ENCODE data around the gene ZFYVE1. TPM values are rescaled to one million over a fixed set of nuclear protein-coding genes. Genes with fewer than 3 reads are reported as not detected.

Gene ZFYVE1
- total RNA-seq, 1 experiment from 2014 or later = 14.2 TPM

DNA sequence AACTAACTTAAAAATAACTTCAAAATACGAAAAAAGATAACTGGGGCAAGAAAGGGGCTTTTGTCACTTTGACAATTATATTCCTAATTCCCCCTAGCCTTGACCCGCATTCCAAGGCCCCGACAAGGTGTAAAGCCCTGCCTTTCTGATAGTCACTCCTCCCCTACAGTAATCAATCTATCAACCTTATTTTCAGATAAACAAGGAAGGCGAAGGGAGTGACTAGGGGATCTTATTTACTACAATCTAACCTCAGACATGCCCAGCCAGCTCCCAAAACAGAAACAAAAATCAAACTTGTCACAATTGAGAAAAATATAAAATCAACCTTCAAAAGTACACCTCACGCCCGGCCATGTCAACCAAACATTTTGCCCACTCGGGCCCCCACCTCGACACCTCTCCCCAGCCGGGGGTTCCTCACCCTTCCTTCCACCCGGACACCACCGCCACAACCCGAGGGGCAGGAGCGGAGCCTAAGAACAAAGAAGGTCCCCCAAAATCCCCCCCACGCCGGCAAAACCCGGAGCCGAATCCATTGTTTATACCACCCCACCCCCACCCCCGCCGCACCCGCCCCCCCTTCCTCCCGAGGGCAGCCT lies 562 bp downstream of the ZFYVE1 start:
- Histone ChIP-seq H3K9ac (ENCODE audit: extremely low read depth, insufficient read length, low read length) (peak overlapping the region; percentile 67), H3K79me1 (ENCODE audit: insufficient read depth, low read depth, low read length, poor library complexity, severe bottlenecking) (peaks cover 8% of the 10 kb centered on the region), H3K4me1 (ENCODE audit: insufficient read depth, low read length) (no peaks in the 10 kb centered on the region), H3K79me2 (ENCODE audit: insufficient read depth, low read length) (no peaks in the 10 kb centered on the region), H3K23ac (ENCODE audit: insufficient read length, low read depth, low read length) (no peak overlapping the region), H2BK12ac (ENCODE audit: insufficient read length, low read depth, low read length) (no peak overlapping the region), H2BK20ac (ENCODE audit: low read depth, low read length, poor library complexity, severe bottlenecking) (no peak overlapping the region), H3K4ac (ENCODE audit: low read depth, low read length) (no peak overlapping the region), H3K9me3 (ENCODE audit: control insufficient read depth, low read depth, low read length) (no peaks in the 10 kb centered on the region), H4K5ac (ENCODE audit: insufficient read length, low read depth, low read length) (no peak overlapping the region), H3T11ph (ENCODE audit: low read length) (no peak overlapping the region), H2AFZ (ENCODE audit: low read length) (no peak overlapping the region), H2BK120ac (ENCODE audit: low read depth, low read length, poor library complexity, severe bottlenecking) (no peak overlapping the region), H3K14ac (ENCODE audit: insufficient read depth, low read length) (no peak overlapping the region), H3K27me3 (ENCODE audit: insufficient read depth, low read length) (no peaks in the 10 kb centered on the region), H3K4me2 (ENCODE audit: insufficient read depth, insufficient read length, low read length) (peak overlapping the region; percentile 88), H2AK5ac (ENCODE audit: insufficient read length, low read length) (no peak overlapping the region), H4K8ac (replicated peaks; ENCODE audit: insufficient read length, low read depth, low read length) (no peak overlapping the region), H3K56ac (ENCODE audit: insufficient read length, low read depth, low read length) (no peak overlapping the region), H3K23me2 (ENCODE audit: insufficient read length, low read depth, low read length, poor library complexity, severe bottlenecking) (peaks cover 5% of the 10 kb centered on the region), H2BK5ac (ENCODE audit: insufficient read length, low read length) (no peak overlapping the region), H4K91ac (ENCODE audit: insufficient read length, low read depth, low read length) (no peak overlapping the region), H4K20me1 (ENCODE audit: control insufficient read depth, insufficient read depth, insufficient read length) (no peaks in the 10 kb centered on the region), H2BK15ac (ENCODE audit: low read depth, low read length) (no peak overlapping the region), H3K27ac (ENCODE audit: insufficient read length, low read depth, low read length) (no peak overlapping the region), H3K18ac (ENCODE audit: insufficient read length, low read depth, low read length) (no peak overlapping the region)
- no peaks in the 10 kb centered on the region for H3K9me3 Mint-ChIP-seq
- TF ChIP-seq, protein P1, sequence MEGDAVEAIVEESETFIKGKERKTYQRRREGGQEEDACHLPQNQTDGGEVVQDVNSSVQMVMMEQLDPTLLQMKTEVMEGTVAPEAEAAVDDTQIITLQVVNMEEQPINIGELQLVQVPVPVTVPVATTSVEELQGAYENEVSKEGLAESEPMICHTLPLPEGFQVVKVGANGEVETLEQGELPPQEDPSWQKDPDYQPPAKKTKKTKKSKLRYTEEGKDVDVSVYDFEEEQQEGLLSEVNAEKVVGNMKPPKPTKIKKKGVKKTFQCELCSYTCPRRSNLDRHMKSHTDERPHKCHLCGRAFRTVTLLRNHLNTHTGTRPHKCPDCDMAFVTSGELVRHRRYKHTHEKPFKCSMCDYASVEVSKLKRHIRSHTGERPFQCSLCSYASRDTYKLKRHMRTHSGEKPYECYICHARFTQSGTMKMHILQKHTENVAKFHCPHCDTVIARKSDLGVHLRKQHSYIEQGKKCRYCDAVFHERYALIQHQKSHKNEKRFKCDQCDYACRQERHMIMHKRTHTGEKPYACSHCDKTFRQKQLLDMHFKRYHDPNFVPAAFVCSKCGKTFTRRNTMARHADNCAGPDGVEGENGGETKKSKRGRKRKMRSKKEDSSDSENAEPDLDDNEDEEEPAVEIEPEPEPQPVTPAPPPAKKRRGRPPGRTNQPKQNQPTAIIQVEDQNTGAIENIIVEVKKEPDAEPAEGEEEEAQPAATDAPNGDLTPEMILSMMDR (conservative IDR thresholded peaks at IDR 0.05) = no peak
- peak overlapping the region; percentile 63 to 92 (median 89); a peak in 6 of 7 replicates for H3K27ac Mint-ChIP-seq
- no peaks in the 10 kb centered on the region for H3K27me3 Mint-ChIP-seq (ENCODE audit: low read depth)
- no peak for DNase-seq
- peaks cover 22 to 26% of the 10 kb centered on the region in 2 experiments for H3K4me1 Mint-ChIP-seq
- peak overlapping the region; percentile 88 to 96 for H3K4me3 Mint-ChIP-seq
- H3K36me3 Mint-ChIP-seq (ENCODE audit: insufficient read depth in 1 of 3, low read depth in 3 of 3) = peaks cover 8 to 25% (median 19%) of the 10 kb centered on the region in 3 experiments; a peak in 6 of 7 replicates
- WGBS (ENCODE audit: extremely low coverage, insufficient read length, low lambda C conversion rate) = no CpG with 5 or more reads among the region's 21 CpGs
